Type B pancreatic cell (in vitro differentiated cells): ENCODE measurements around the gene SLC4A1AP. TPM values are rescaled to one million over a fixed set of nuclear protein-coding genes. Genes with fewer than 3 reads are reported as not detected.

Experiments used
- DNase-seq: peaks from one replicate; pipeline ENCODE4 v3.0.0; 2021; ENCODE audit warnings: mixed read lengths; ENCODE audit not compliant: unreplicated experiment; ENCODE audit errors: extremely low spot score
- H3K27ac Mint-ChIP-seq: 2 replicates; pipeline ENCODE4 v1.8.0; 2021; ENCODE audit warnings: mild to moderate bottlenecking, mixed read lengths
- H3K27me3 Mint-ChIP-seq: 2 replicates; pipeline ENCODE4 v1.8.0; 2021; ENCODE audit warnings: mixed read lengths
- H3K36me3 Mint-ChIP-seq: 2 replicates; pipeline ENCODE4 v1.8.0; 2021; ENCODE audit warnings: mixed read lengths
- H3K4me1 Mint-ChIP-seq: one replicate; pipeline ENCODE4 v1.8.0; 2021; ENCODE audit warnings: mixed read lengths; ENCODE audit not compliant: unreplicated experiment
- H3K4me3 Mint-ChIP-seq: 2 replicates; pipeline ENCODE4 v1.8.0; 2021; ENCODE audit warnings: mild to moderate bottlenecking, mixed read lengths
- H3K9me3 Mint-ChIP-seq: 2 replicates; pipeline ENCODE4 v1.8.0; 2021; ENCODE audit warnings: mixed read lengths
- total RNA-seq: library from RNA; stranded (reverse); gene quantifications from 2 replicates; pipeline ENCODE4 v1.2.1, GENCODE V29; 2021; ENCODE audit warnings: low replicate concordance
- TF ChIP-seq, protein P1 (sequence below): fragments of 200-600 bp; sonication (generic); conservative IDR thresholded peaks from 2 replicates; pipeline ENCODE4 v1.5.0; 2021; ENCODE audit warnings: antibody characterized with exemption, mild to moderate bottlenecking

The SLC4A1AP gene
- total RNA-seq, 1 donor from 2014 or later = 20.7 TPM

GRCh38 chr2:27734305-27734704 is 70.6 kb downstream of the SLC4A1AP start:
- TF ChIP-seq, protein P1, sequence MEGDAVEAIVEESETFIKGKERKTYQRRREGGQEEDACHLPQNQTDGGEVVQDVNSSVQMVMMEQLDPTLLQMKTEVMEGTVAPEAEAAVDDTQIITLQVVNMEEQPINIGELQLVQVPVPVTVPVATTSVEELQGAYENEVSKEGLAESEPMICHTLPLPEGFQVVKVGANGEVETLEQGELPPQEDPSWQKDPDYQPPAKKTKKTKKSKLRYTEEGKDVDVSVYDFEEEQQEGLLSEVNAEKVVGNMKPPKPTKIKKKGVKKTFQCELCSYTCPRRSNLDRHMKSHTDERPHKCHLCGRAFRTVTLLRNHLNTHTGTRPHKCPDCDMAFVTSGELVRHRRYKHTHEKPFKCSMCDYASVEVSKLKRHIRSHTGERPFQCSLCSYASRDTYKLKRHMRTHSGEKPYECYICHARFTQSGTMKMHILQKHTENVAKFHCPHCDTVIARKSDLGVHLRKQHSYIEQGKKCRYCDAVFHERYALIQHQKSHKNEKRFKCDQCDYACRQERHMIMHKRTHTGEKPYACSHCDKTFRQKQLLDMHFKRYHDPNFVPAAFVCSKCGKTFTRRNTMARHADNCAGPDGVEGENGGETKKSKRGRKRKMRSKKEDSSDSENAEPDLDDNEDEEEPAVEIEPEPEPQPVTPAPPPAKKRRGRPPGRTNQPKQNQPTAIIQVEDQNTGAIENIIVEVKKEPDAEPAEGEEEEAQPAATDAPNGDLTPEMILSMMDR = no peak
- no peak for DNase-seq
- H3K27ac Mint-ChIP-seq = no peak overlapping the region
- H3K9me3 Mint-ChIP-seq = peaks cover 4% of the 10 kb centered on the region
- H3K4me1 Mint-ChIP-seq = peaks cover 17% of the 10 kb centered on the region
- peaks cover 12% of the 10 kb centered on the region for H3K27me3 Mint-ChIP-seq
- H3K36me3 Mint-ChIP-seq = no peaks in the 10 kb centered on the region
- no peak overlapping the region for H3K4me3 Mint-ChIP-seq

GRCh38 chr2:27735263-27735904 is 71.7 kb downstream of the SLC4A1AP start:
- H3K4me3 Mint-ChIP-seq = peak overlapping the region; percentile 67
- TF ChIP-seq, protein P1 = peak; percentile 21
- H3K36me3 Mint-ChIP-seq = no peaks in the 10 kb centered on the region
- H3K4me1 Mint-ChIP-seq = peaks cover 12% of the 10 kb centered on the region
- peaks cover 12% of the 10 kb centered on the region for H3K27me3 Mint-ChIP-seq
- H3K27ac Mint-ChIP-seq = no peak overlapping the region
- H3K9me3 Mint-ChIP-seq = peaks cover 4% of the 10 kb centered on the region
- no peak for DNase-seq

- peaks cover 8% of the 10 kb centered on the region for H3K9me3 Mint-ChIP-seq
- H3K27ac Mint-ChIP-seq = no peak overlapping the region
- H3K36me3 Mint-ChIP-seq = no peaks in the 10 kb centered on the region
- peaks cover 12% of the 10 kb centered on the region for H3K4me1 Mint-ChIP-seq
- H3K4me3 Mint-ChIP-seq = no peak overlapping the region
- TF ChIP-seq, protein P1 = no peak
- no peak for DNase-seq
- H3K27me3 Mint-ChIP-seq = peaks cover 12% of the 10 kb centered on the region
These were observed 72.6 kb downstream of the SLC4A1AP start for GRCh38 chr2:27736031-27736889.

- Mint-ChIP-seq H3K36me3 (no peaks in the 10 kb centered on the region), H3K27me3 (peaks cover 12% of the 10 kb centered on the region), H3K27ac (no peak overlapping the region), H3K4me1 (peaks cover 12% of the 10 kb centered on the region), H3K9me3 (peaks cover 8% of the 10 kb centered on the region), H3K4me3 (no peak overlapping the region)
- no peak for DNase-seq
- TF ChIP-seq, protein P1 = no peak
These were observed 73.2 kb downstream of the SLC4A1AP start for GRCh38 chr2:27736890-27737204.

DNA sequence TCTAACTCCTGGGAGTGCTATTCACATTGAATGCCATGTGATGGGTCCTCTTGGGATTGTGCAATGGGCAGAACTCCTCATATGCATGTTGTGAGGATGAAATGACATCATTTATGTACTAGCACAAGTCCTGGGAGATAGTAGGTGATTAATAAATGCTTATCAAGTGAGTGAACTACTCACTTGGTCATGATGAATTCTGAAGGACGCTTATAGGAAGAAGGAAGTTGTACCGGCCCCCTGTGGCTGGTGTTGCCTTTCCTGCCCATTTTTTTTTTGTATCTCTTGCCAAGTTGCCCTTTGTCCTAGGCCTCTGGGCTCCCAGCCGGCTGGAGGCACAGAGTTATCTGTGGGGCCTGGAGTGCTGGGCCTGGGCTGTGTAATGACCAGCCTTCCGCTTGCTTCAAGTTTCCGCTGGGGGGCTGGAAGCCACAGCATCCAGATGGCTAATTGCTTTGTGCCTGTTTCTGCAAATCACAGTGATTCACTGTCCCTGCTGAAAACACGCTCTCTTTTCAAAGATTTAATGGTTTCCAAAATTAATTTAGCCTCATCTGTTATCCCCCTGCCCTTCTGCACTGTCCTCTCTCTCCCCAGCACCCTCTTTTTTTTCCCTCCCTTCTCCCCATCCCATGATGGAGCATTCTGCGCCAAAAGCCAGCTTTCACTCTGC is 74.1 kb downstream of the SLC4A1AP start:
- no peak for DNase-seq
- H3K27ac Mint-ChIP-seq = no peak overlapping the region
- H3K4me1 Mint-ChIP-seq = peaks cover 12% of the 10 kb centered on the region
- TF ChIP-seq, protein P1 = no peak
- H3K4me3 Mint-ChIP-seq = no peak overlapping the region
- peaks cover 8% of the 10 kb centered on the region for H3K9me3 Mint-ChIP-seq
- H3K36me3 Mint-ChIP-seq = no peaks in the 10 kb centered on the region
- peaks cover 12% of the 10 kb centered on the region for H3K27me3 Mint-ChIP-seq
